ENCODE results near the gene ARHGAP26.
"Not testable (repeated sequence)": the region's sequence is repeated elsewhere in the genome, so short reads cannot be mapped to it uniquely, and the experiment has no call there.

ARHGAP26 gene

GRCh38 chr5:143078313-143078712 is 308.1 kb downstream of the ARHGAP26 start:
- Mint-ChIP-seq H3K4me3 (no peak overlapping the region), H3K4me1 (no peaks in the 10 kb centered on the region), H3K9me3 (no peaks in the 10 kb centered on the region), H3K27ac (no peak overlapping the region), H3K36me3 (peaks cover 2% of the 10 kb centered on the region), H3K27me3 (no peaks in the 10 kb centered on the region)
- CTCF ChIA-PET = no interaction called here
- no peak for DNase-seq

DNA sequence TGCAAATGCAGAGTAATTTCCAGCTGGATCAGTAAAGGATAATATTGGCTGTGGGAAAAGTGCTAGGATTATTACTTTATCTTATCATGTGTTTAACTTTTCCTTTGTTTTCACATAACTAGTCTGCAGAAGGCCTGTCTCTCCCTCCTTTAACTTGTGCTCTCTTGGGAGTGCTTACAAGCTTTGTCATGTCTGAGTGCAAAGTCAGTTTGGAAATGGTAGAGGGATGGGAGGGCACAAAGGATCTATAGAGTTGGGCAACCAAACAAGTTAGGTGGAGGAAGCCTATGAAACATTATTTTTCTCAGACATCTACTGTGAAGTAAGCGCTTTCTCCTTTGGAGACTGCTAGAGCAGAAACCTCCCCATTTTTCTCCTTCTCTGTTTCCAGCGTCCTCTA is 308.8 kb downstream of the ARHGAP26 start:
- no peak for DNase-seq
- no peaks in the 10 kb centered on the region for H3K27me3 Mint-ChIP-seq
- H3K9me3 Mint-ChIP-seq = no peaks in the 10 kb centered on the region
- CTCF ChIA-PET = no interaction called here
- peaks cover 2% of the 10 kb centered on the region for H3K36me3 Mint-ChIP-seq
- H3K27ac Mint-ChIP-seq = no peak overlapping the region
- no peaks in the 10 kb centered on the region for H3K4me1 Mint-ChIP-seq
- no peak overlapping the region for H3K4me3 Mint-ChIP-seq

DNA sequence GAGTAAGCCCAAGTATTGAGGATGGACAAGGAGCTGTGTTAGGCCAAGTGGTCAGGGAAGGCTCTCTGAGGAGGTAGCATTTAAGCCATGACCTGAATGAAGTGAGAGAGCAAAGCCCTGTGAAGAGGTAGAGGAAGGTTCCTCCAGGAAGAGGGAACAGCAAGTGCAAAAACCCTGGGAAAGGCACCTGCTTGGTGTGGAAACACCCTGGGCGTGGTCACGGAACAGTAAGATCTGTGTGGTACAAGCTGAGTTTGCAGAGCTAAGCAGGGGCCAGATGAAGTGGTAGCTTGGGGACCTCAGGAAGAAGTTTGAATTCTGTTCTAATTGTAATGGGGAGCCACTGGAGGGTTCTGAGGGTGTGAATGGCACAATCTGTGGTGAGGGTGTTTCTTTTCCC is 310.2 kb downstream of the ARHGAP26 start:
- Mint-ChIP-seq H3K4me3 (no peak overlapping the region), H3K27ac (no peak overlapping the region), H3K4me1 (no peaks in the 10 kb centered on the region), H3K9me3 (no peaks in the 10 kb centered on the region), H3K27me3 (no peaks in the 10 kb centered on the region), H3K36me3 (peaks cover 2% of the 10 kb centered on the region)
- CTCF ChIA-PET = no interaction called here
- no peak for DNase-seq

DNA sequence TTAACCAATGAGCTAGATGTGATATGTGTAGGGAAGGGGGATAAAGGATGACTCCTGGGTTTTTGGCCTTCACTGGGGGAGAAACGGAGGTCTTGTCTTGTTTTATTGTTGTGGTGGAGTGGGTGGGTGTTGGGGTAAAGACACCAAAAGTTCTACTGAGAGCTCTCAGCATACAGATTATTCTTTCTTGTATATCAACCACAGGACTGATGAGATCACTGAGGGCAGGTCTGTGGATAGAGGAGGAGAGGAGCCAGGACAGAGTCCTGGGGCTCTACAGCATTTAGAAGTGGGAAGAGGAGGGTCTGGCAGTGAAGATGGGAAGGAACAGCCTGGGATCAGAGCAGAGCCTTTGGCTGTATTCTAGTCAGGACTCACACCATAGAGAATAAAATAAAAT is 310.8 kb downstream of the ARHGAP26 start:
- DNase-seq = no peak
- no peaks in the 10 kb centered on the region for H3K4me1 Mint-ChIP-seq
- H3K27ac Mint-ChIP-seq = no peak overlapping the region
- no peak overlapping the region for H3K4me3 Mint-ChIP-seq
- peaks cover 2% of the 10 kb centered on the region for H3K36me3 Mint-ChIP-seq
- CTCF ChIA-PET = no interaction called here
- no peaks in the 10 kb centered on the region for H3K27me3 Mint-ChIP-seq
- H3K9me3 Mint-ChIP-seq = no peaks in the 10 kb centered on the region

DNA sequence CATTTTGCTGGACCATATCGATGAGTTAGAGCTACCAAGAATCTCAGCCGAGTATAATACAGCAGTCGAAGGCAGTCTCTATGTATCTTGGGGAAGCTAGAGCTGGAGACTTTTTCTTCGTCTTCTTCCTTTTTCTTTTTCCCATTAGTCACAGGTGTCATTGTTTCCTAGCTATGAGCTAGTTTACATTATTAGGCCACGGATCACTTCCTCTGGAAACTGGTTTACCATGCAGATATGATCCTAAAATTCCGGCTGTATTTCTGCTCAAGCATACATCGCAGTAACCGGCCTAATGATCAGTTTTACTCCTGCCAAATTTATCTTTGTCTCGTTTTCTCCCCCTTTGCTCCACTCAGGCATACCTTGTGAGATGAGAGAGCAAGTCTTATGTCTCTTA is 312.8 kb downstream of the ARHGAP26 start:
- DNase-seq = no peak
- H3K36me3 Mint-ChIP-seq = peaks cover 2% of the 10 kb centered on the region
- no peaks in the 10 kb centered on the region for H3K9me3 Mint-ChIP-seq
- H3K27ac Mint-ChIP-seq = no peak overlapping the region
- CTCF ChIA-PET = interaction anchor here (1.2 kb wide), 1 partner anchor 14 kb away, joined by 4 read pairs; no protein-coding TSS in a partner anchor
- H3K4me3 Mint-ChIP-seq = no peak overlapping the region
- H3K4me1 Mint-ChIP-seq = no peaks in the 10 kb centered on the region
- H3K27me3 Mint-ChIP-seq = no peaks in the 10 kb centered on the region

DNA sequence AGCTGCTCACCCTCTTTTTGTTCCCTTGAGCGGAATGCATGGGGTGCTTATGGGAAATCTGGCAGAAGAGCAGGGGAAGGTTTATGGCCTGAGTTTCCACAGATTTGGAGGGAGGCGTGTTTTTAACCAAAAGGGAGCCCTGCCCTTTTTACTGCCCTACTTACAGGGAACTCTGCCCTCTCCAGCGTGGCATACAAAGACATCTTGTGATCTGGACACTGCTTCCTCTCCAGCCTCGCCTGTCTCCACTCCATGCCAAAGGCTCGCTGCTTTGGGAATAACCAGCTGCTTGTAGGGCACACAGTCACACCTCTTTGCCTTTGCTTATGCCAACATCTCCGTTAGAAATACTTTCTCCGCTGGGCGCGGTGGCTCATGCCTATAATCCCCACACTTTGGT is 314.2 kb downstream of the ARHGAP26 start:
- H3K27ac Mint-ChIP-seq = no peak overlapping the region
- no peaks in the 10 kb centered on the region for H3K9me3 Mint-ChIP-seq
- DNase-seq = no peak
- CTCF ChIA-PET = interaction anchor here (1.0 to 1.2 kb wide), 2 partner anchors 13 to 21 kb away, joined by 3 to 4 read pairs; no protein-coding TSS in a partner anchor
- peaks cover 2% of the 10 kb centered on the region for H3K36me3 Mint-ChIP-seq
- H3K4me3 Mint-ChIP-seq = no peak overlapping the region
- no peaks in the 10 kb centered on the region for H3K27me3 Mint-ChIP-seq
- H3K4me1 Mint-ChIP-seq = no peaks in the 10 kb centered on the region

DNA sequence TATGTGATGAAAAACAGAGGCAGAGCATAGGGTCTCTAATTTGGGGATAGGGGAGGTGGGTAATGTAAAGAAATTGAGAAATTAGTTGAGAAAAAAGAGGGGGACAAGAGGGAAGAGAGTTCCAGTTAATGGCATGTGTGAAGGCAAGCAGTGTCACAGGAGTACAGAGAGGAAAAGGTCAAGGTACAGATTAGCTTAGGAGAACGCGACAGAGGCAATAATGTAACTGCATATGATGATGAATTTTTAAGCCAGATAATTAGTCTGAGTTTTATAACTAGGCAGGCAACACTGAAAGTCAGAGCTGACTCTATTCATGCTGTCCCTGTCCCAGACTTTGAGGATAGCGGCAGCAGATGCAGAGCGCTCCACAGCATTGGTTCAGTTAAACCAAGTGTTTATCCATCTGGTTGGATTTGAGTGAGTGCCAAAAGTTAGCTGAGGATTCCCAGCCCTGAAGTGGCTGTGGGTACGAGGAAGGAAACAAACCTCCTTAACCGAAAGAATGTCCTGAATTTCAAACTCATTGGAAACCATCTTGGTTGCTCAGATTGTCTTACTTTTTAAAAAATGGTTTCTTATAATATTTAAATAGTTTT is 315.2 kb downstream of the ARHGAP26 start:
- Mint-ChIP-seq H3K27ac (no peak overlapping the region), H3K4me1 (no peaks in the 10 kb centered on the region), H3K9me3 (no peaks in the 10 kb centered on the region), H3K36me3 (peaks cover 2% of the 10 kb centered on the region), H3K27me3 (no peaks in the 10 kb centered on the region), H3K4me3 (no peak overlapping the region)
- CTCF ChIA-PET = interaction anchor here (0.7 kb wide), 1 partner anchor 11 kb away, joined by 3 read pairs; no protein-coding TSS in a partner anchor
- no peak for DNase-seq

DNA sequence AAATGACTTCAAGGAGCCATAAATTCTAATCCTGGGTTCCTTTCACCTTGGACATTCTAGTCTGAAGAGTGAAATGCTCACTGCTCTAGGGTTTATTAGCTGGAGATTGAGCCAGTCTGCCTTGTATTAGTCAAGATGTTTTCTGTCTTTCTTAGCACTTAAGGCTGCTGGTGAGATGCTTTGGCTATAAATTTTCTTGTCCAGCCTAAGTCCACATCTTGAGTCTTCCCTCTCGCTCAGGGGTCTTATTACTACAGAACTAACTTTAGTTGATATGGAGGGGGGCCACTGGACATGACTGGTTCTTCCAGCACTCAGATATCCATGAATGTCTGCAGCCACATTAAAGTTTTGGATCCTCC is 316.4 kb downstream of the ARHGAP26 start:
- Mint-ChIP-seq H3K36me3 (peaks cover 2% of the 10 kb centered on the region), H3K27me3 (no peaks in the 10 kb centered on the region), H3K27ac (no peak overlapping the region), H3K4me3 (no peak overlapping the region), H3K9me3 (no peaks in the 10 kb centered on the region), H3K4me1 (no peaks in the 10 kb centered on the region)
- CTCF ChIA-PET = no interaction called here
- no peak for DNase-seq

DNA sequence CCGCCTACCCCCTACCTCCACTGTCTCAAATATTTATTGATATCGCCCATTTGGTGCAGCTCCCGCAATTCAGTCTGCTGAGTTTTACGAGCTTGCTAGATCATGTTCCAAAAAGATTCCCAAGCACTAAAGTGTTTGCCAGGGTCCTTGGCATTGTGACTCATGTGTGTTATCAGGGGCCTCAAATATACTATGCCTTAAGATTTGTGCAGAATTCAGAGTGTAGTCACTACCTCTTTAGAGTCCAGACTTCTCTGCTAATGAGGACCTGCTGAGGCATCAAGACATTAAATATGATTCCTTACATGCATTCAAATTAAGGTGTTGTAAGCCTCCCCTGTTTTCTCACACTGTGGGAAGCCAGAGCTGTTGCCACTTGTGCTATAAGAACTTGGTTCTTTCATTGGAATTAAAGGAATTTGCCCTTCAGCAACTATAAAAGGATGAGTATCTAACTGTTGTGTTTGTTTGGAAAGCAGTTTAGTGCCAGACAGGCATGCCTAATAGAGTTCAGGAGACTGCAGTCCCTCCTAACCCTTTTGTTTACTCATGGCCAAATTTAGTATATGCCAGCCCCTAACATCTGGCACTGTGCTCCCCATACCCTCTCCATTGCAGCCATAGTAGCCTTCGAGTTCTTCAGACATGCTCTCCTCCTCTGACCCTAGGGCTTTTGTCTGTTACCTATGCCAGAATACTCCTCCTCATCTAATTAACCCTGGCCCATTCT is 316.9 kb downstream of the ARHGAP26 start:
- Mint-ChIP-seq H3K4me3 (no peak overlapping the region), H3K27me3 (no peaks in the 10 kb centered on the region), H3K4me1 (no peaks in the 10 kb centered on the region), H3K27ac (no peak overlapping the region), H3K9me3 (no peaks in the 10 kb centered on the region), H3K36me3 (no peaks in the 10 kb centered on the region)
- DNase-seq = no peak
- CTCF ChIA-PET = no interaction called here

GRCh38 chr5:143088702-143089101 is 318.5 kb downstream of the ARHGAP26 start:
- H3K27ac Mint-ChIP-seq, DNase-seq, H3K27me3 Mint-ChIP-seq, CTCF ChIA-PET, H3K4me3 Mint-ChIP-seq, H3K36me3 Mint-ChIP-seq, H3K4me1 Mint-ChIP-seq, H3K9me3 Mint-ChIP-seq: not testable (repeated sequence)

DNA sequence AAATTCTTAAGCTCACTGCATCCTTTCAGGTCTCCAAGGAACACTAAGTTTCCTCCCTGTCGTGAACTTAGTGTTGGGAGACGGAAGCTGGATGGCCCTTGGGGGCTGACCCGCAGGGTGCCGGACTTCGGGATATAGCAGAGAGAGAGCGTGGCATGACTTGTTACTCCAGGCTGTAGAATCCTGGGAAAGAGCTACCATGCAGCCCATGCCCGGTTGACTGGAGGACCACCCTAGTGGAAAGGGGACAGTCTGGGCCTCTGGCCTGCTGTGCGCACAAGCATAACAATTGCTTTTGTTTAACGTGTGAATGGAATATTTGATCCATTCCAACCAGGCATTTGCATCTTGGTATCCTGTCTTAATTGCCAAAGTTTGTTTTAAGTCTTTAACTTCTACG is 319.9 kb downstream of the ARHGAP26 start:
- H3K9me3 Mint-ChIP-seq, CTCF ChIA-PET, DNase-seq: not testable (repeated sequence)

DNA sequence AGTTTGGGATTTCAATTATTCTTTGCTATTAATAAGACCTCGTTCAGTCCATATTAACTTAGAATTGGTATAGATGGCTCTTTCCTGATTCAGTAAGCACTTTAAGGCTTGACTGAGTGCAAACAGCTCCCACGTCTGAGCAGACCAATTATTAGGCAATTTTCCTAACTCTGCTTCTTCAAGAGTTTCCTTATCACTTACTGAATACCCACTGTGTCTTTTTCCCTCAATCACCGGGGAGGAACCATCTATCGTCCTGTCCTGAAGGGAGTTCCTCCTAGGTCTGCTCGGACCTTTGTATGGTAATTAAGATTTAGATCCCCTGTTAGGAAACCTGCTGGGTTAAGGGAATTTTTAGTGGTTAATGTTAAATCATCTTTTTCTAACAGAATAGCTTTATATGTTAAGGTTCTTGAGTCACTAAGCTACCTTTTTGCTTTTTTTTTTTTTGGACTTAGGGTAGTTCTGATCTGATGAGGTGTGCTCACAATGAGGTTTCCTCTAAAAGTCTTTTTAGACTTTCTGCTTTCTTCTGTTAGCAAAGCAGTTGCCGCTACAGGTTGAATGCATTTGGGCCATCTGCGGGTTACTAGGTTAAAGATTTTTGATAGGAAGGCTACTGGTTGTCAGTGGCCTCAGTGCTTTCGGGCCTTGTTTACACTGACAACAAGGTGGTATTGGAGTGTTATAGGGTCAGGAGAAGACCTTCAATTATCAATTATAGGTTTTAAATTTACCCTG is 322.7 kb downstream of the ARHGAP26 start:
- H3K4me3 Mint-ChIP-seq, H3K4me1 Mint-ChIP-seq, H3K27ac Mint-ChIP-seq, H3K9me3 Mint-ChIP-seq, H3K27me3 Mint-ChIP-seq, DNase-seq, CTCF ChIA-PET, H3K36me3 Mint-ChIP-seq: not testable (repeated sequence)

More for the DNA sequence above, 319.9 kb downstream of the ARHGAP26 start:
- not testable (repeated sequence) for H3K27me3 Mint-ChIP-seq, H3K4me1 Mint-ChIP-seq, H3K4me3 Mint-ChIP-seq, H3K36me3 Mint-ChIP-seq, H3K27ac Mint-ChIP-seq

GRCh38 chr5:143093452-143094086 is 323.4 kb downstream of the ARHGAP26 start:
- no peaks in the 10 kb centered on the region for H3K9me3 Mint-ChIP-seq
- no peaks in the 10 kb centered on the region for H3K4me1 Mint-ChIP-seq
- CTCF ChIA-PET = no interaction called here
- H3K27ac Mint-ChIP-seq = no peak overlapping the region
- H3K27me3 Mint-ChIP-seq = no peaks in the 10 kb centered on the region
- H3K4me3 Mint-ChIP-seq = no peak overlapping the region
- no peak for DNase-seq
- no peaks in the 10 kb centered on the region for H3K36me3 Mint-ChIP-seq

- H3K36me3 Mint-ChIP-seq = no peaks in the 10 kb centered on the region
- H3K9me3 Mint-ChIP-seq = no peaks in the 10 kb centered on the region
- DNase-seq = no peak
- no peaks in the 10 kb centered on the region for H3K27me3 Mint-ChIP-seq
- H3K27ac Mint-ChIP-seq = no peak overlapping the region
- H3K4me1 Mint-ChIP-seq = no peaks in the 10 kb centered on the region
- CTCF ChIA-PET = no interaction called here
- H3K4me3 Mint-ChIP-seq = no peak overlapping the region
Measured at GRCh38 chr5:143094087-143094521, 323.9 kb downstream of the ARHGAP26 start.

Data from activated naive CD4-positive, alpha-beta T cell treated with anti-CD3 and anti-CD28 coated beads, Interleukin-2, amount 10 ng/mL, durations not matched to agents 7 days and 5 days (primary cell).